WTC11 (cell line): ENCODE measurements around the gene MED26. TPM values are rescaled to one million over a fixed set of nuclear protein-coding genes. Genes with fewer than 3 reads are reported as not detected.

ENCODE experiments used
- ATAC-seq: fragments of 200-7000 bp; cut with Tn5 transposase; 2 replicates; pipeline ENCODE4 v1.10.0; 2021; ENCODE audit warnings: mild to moderate bottlenecking, moderate library complexity
- CTCF ChIA-PET: fragments of 300-600 bp; sonication (Branson Sonifier 250); formaldehyde crosslinking; loops from one replicate; lab custom pipeline; 2021; ENCODE audit warnings: antibody characterized with exemption; lab: Charles Lee
- POLR2A ChIA-PET: fragments of 350-600 bp; sonication (Branson Sonifier 250); formaldehyde crosslinking; loops from one replicate; lab custom pipeline; 2021; ENCODE audit warnings: antibody characterized with exemption; lab: Charles Lee
- DNase-seq: peaks from one replicate; pipeline ENCODE4 v3.0.0; 2021; ENCODE audit warnings: low spot score
- H3K27ac Mint-ChIP-seq: 2 replicates; pipeline ENCODE4 v1.8.0; 2021; ENCODE audit warnings: mixed read lengths
- H3K27me3 Mint-ChIP-seq: 2 replicates; pipeline ENCODE4 v1.8.0; 2021; ENCODE audit warnings: low read depth, mild to moderate bottlenecking, moderate library complexity, mixed read lengths
- H3K36me3 Mint-ChIP-seq: 2 replicates; pipeline ENCODE4 v1.8.0; 2021; ENCODE audit warnings: mixed read lengths
- H3K4me1 Mint-ChIP-seq: 2 replicates; pipeline ENCODE4 v1.8.0; 2022; ENCODE audit warnings: mixed read lengths
- H3K4me3 Mint-ChIP-seq: 2 replicates; pipeline ENCODE4 v1.8.0; 2021; ENCODE audit warnings: mild to moderate bottlenecking, moderate library complexity, mixed read lengths
- H3K9me3 Mint-ChIP-seq: 2 replicates; pipeline ENCODE4 v1.8.0; 2021; ENCODE audit warnings: mixed read lengths
- EMX1 ChIP-seq: fragments of 250-450 bp; sonication (Bioruptor Pico); IDR thresholded peaks from 2 replicates; pipeline ENCODE4 v1.8.0; 2021; ENCODE audit warnings: mild to moderate bottlenecking
- ESRRA ChIP-seq: sonication (generic); formaldehyde crosslinking; IDR thresholded peaks from 2 replicates; pipeline ENCODE4 v1.8.1; 2022; ENCODE audit warnings: mild to moderate bottlenecking, missing genetic modification reagents, borderline replicate concordance
- KAT7 ChIP-seq: sonication (generic); formaldehyde crosslinking; IDR thresholded peaks from 2 replicates; pipeline ENCODE4 v1.8.1; 2023; ENCODE audit warnings: missing genetic modification reagents, mild to moderate bottlenecking, borderline replicate concordance
- MYBL2 ChIP-seq: sonication (generic); formaldehyde crosslinking; IDR thresholded peaks from 2 replicates; pipeline ENCODE4 v1.8.1; 2023; ENCODE audit warnings: mild to moderate bottlenecking, moderate library complexity, missing genetic modification reagents
- PRRX2 ChIP-seq: fragments of 250-450 bp; sonication (Bioruptor Pico); IDR thresholded peaks from 2 replicates; pipeline ENCODE4 v1.8.0; 2021; ENCODE audit warnings: mild to moderate bottlenecking
- TEAD1 ChIP-seq: sonication (generic); formaldehyde crosslinking; IDR thresholded peaks from 2 replicates; pipeline ENCODE4 v1.8.0; 2022; ENCODE audit warnings: mild to moderate bottlenecking, missing genetic modification reagents
- TEAD4 ChIP-seq: sonication (generic); formaldehyde crosslinking; IDR thresholded peaks from 2 replicates; pipeline ENCODE4 v1.8.0; 2022; ENCODE audit warnings: mild to moderate bottlenecking, missing genetic modification reagents
- ZNF138 ChIP-seq: sonication (generic); formaldehyde crosslinking; conservative IDR thresholded peaks from 2 replicates; pipeline ENCODE4 v1.8.1; 2022; ENCODE audit warnings: mild to moderate bottlenecking, moderate library complexity, missing genetic modification reagents
- ZNF317 ChIP-seq: sonication (generic); formaldehyde crosslinking; IDR thresholded peaks from 2 replicates; pipeline ENCODE4 v1.8.1; 2023; ENCODE audit warnings: low read depth, mild to moderate bottlenecking, moderate library complexity, missing genetic modification reagents, borderline replicate concordance
- ZNF416 ChIP-seq: fragments of 250-450 bp; sonication (Bioruptor Pico); IDR thresholded peaks from 2 replicates; pipeline ENCODE4 v1.9.0; 2021; ENCODE audit warnings: mild to moderate bottlenecking, inconsistent platforms
- total RNA-seq: library from RNA; stranded (reverse); gene quantifications from 3 replicates; pipeline ENCODE4 v1.2.3, GENCODE V29; 2021
- TF ChIP-seq, protein P1 (sequence below): fragments of 250-450 bp; sonication (Bioruptor Pico); IDR thresholded peaks from 2 replicates; pipeline ENCODE4 v1.8.0; 2021; ENCODE audit warnings: mild to moderate bottlenecking
- TF ChIP-seq, protein P2 (sequence below): sonication (generic); formaldehyde crosslinking; IDR thresholded peaks from 2 replicates; pipeline ENCODE4 v1.8.1; 2023; ENCODE audit warnings: mild to moderate bottlenecking, missing genetic modification reagents, moderate library complexity
- TF ChIP-seq, protein P3 (sequence below): sonication (generic); formaldehyde crosslinking; conservative IDR thresholded peaks from 2 replicates; pipeline ENCODE4 v1.8.1; 2023; ENCODE audit warnings: mild to moderate bottlenecking, low read depth, missing genetic modification reagents, moderate library complexity
- TF ChIP-seq, protein P4 (sequence below): sonication (generic); formaldehyde crosslinking; IDR thresholded peaks from 2 replicates; pipeline ENCODE4 v1.8.0; 2022; ENCODE audit warnings: mild to moderate bottlenecking, missing genetic modification reagents
- TF ChIP-seq, protein P5 (sequence below): fragments of 250-450 bp; sonication (Bioruptor Pico); IDR thresholded peaks from 2 replicates; pipeline ENCODE4 v1.9.0; 2021; ENCODE audit warnings: mild to moderate bottlenecking
- TF ChIP-seq, protein P6 (sequence below): sonication (generic); formaldehyde crosslinking; IDR thresholded peaks from 2 replicates; pipeline ENCODE4 v1.8.0; 2022; ENCODE audit warnings: mild to moderate bottlenecking, missing genetic modification reagents
- TF ChIP-seq, protein P7 (sequence below): fragments of 250-450 bp; sonication (Bioruptor Pico); conservative IDR thresholded peaks from 2 replicates; pipeline ENCODE4 v1.9.0; 2021; ENCODE audit warnings: mild to moderate bottlenecking
- TF ChIP-seq, protein P8 (sequence below): sonication (generic); formaldehyde crosslinking; conservative IDR thresholded peaks from 2 replicates; pipeline ENCODE4 v1.8.1; 2022; ENCODE audit warnings: mild to moderate bottlenecking, missing genetic modification reagents
- TF ChIP-seq, protein P9 (sequence below): sonication (generic); formaldehyde crosslinking; IDR thresholded peaks from 2 replicates; pipeline ENCODE4 v1.8.1; 2023; ENCODE audit warnings: mild to moderate bottlenecking, moderate library complexity, missing genetic modification reagents

MED26 gene
- total RNA-seq, 1 experiment from 2014 or later, result 14.2 TPM

DNA sequence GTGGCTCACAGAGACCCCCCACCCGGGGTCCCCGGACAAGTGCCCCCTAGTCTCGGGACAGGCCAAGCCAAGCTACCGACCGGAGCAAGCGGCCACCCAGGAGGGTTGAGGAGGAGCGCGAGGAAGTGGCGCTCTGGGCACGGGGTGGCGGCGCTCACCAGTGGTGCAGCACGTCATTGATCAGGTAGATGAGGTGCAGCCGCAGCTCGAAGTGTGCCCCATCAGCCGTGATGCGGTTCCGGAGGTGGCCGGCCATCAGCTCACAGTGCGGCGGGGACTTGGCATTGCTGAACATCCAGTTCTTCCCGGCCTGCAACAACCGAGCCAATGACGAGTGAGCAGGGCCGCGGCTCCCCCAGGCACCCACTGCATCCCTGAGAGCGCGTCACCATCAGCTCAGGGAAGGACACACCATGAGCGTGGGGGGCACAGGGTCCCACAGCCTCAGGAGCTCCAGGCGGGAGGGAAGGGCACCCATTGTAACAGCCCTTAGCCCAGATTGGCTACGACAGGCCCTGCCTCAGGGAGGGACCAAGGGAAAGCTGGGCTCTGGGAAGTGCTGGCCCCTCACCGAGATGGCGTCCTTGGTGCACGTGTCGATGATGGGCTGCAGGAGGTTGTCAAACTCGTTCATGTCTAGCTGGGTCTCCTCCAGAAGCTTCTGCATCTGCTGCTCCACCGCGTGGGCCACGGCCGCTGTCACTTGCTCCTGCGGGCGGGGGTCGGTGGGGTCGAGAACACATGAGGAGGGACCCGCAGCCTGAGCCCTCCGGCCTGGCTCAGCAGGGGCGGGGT lies 95.4 kb downstream of the MED26 start:
- no peak overlapping the region for H3K27ac Mint-ChIP-seq
- ChIA-PET POLR2A (interaction anchor here (1.3 kb wide), 1 partner anchor 9 kb away, joined by 3 read pairs; the partner anchor contains the start of gene CHERP), CTCF (interaction anchor here (1.9 kb wide), 1 partner anchor 91 kb away, joined by 4 read pairs; no protein-coding TSS in a partner anchor)
- peaks cover 63% of the 10 kb centered on the region for H3K36me3 Mint-ChIP-seq
- H3K4me1 Mint-ChIP-seq, result no peaks in the 10 kb centered on the region
- no peak for DNase-seq
- TF ChIP-seq, protein P1, sequence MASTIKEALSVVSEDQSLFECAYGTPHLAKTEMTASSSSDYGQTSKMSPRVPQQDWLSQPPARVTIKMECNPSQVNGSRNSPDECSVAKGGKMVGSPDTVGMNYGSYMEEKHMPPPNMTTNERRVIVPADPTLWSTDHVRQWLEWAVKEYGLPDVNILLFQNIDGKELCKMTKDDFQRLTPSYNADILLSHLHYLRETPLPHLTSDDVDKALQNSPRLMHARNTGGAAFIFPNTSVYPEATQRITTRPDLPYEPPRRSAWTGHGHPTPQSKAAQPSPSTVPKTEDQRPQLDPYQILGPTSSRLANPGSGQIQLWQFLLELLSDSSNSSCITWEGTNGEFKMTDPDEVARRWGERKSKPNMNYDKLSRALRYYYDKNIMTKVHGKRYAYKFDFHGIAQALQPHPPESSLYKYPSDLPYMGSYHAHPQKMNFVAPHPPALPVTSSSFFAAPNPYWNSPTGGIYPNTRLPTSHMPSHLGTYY, result no peak
- TF ChIP-seq TEAD1 (CRISPR knock-in tag) (no peak), ESRRA (no peak), PRRX2 (CRISPR knock-in tag) (no peak), TEAD4 (CRISPR knock-in tag) (no peak)
- TF ChIP-seq, all 79 proteins: peak for 0
- H3K27me3 Mint-ChIP-seq, result no peaks in the 10 kb centered on the region
- no peak overlapping the region for H3K4me3 Mint-ChIP-seq
- ATAC-seq, result no peak
- H3K9me3 Mint-ChIP-seq, result no peaks in the 10 kb centered on the region

DNA sequence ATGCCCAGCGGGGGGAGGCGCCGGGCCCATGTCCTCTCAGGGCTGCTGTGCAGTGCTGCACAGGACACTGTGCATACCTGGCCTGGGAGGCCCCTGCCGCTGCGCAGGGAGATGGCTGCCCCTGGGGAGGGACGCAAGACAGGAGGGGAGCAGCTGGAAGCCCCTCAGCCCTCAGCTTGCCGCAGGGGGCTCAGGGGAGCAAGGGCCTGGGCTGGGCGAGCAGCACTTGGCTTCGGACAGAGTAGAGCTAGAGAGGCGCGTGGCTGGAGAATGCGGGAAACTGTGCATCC lies 96.7 kb downstream of the MED26 start:
- Mint-ChIP-seq H3K36me3 (peaks cover 68% of the 10 kb centered on the region), H3K27ac (no peak overlapping the region)
- TF ChIP-seq MYBL2 (CRISPR knock-in tag) (no peak), ZNF138 (no peak), ESRRA (no peak), ZNF416 (CRISPR knock-in tag) (no peak), PRRX2 (CRISPR knock-in tag) (no peak), ZNF317 (CRISPR knock-in tag) (no peak), EMX1 (no peak), KAT7 (no peak)
- TF ChIP-seq, protein P2, sequence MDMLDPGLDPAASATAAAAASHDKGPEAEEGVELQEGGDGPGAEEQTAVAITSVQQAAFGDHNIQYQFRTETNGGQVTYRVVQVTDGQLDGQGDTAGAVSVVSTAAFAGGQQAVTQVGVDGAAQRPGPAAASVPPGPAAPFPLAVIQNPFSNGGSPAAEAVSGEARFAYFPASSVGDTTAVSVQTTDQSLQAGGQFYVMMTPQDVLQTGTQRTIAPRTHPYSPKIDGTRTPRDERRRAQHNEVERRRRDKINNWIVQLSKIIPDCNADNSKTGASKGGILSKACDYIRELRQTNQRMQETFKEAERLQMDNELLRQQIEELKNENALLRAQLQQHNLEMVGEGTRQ, result no peak
- TF ChIP-seq, protein P3, sequence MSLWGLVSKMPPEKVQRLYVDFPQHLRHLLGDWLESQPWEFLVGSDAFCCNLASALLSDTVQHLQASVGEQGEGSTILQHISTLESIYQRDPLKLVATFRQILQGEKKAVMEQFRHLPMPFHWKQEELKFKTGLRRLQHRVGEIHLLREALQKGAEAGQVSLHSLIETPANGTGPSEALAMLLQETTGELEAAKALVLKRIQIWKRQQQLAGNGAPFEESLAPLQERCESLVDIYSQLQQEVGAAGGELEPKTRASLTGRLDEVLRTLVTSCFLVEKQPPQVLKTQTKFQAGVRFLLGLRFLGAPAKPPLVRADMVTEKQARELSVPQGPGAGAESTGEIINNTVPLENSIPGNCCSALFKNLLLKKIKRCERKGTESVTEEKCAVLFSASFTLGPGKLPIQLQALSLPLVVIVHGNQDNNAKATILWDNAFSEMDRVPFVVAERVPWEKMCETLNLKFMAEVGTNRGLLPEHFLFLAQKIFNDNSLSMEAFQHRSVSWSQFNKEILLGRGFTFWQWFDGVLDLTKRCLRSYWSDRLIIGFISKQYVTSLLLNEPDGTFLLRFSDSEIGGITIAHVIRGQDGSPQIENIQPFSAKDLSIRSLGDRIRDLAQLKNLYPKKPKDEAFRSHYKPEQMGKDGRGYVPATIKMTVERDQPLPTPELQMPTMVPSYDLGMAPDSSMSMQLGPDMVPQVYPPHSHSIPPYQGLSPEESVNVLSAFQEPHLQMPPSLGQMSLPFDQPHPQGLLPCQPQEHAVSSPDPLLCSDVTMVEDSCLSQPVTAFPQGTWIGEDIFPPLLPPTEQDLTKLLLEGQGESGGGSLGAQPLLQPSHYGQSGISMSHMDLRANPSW (CRISPR knock-in tag), result no peak
- TF ChIP-seq, protein P4, sequence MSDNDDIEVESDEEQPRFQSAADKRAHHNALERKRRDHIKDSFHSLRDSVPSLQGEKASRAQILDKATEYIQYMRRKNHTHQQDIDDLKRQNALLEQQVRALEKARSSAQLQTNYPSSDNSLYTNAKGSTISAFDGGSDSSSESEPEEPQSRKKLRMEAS (CRISPR knock-in tag), result no peak
- TF ChIP-seq, protein P5, sequence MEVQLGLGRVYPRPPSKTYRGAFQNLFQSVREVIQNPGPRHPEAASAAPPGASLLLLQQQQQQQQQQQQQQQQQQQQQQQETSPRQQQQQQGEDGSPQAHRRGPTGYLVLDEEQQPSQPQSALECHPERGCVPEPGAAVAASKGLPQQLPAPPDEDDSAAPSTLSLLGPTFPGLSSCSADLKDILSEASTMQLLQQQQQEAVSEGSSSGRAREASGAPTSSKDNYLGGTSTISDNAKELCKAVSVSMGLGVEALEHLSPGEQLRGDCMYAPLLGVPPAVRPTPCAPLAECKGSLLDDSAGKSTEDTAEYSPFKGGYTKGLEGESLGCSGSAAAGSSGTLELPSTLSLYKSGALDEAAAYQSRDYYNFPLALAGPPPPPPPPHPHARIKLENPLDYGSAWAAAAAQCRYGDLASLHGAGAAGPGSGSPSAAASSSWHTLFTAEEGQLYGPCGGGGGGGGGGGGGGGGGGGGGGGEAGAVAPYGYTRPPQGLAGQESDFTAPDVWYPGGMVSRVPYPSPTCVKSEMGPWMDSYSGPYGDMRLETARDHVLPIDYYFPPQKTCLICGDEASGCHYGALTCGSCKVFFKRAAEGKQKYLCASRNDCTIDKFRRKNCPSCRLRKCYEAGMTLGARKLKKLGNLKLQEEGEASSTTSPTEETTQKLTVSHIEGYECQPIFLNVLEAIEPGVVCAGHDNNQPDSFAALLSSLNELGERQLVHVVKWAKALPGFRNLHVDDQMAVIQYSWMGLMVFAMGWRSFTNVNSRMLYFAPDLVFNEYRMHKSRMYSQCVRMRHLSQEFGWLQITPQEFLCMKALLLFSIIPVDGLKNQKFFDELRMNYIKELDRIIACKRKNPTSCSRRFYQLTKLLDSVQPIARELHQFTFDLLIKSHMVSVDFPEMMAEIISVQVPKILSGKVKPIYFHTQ (CRISPR knock-in tag), result no peak
- TF ChIP-seq, protein P6, sequence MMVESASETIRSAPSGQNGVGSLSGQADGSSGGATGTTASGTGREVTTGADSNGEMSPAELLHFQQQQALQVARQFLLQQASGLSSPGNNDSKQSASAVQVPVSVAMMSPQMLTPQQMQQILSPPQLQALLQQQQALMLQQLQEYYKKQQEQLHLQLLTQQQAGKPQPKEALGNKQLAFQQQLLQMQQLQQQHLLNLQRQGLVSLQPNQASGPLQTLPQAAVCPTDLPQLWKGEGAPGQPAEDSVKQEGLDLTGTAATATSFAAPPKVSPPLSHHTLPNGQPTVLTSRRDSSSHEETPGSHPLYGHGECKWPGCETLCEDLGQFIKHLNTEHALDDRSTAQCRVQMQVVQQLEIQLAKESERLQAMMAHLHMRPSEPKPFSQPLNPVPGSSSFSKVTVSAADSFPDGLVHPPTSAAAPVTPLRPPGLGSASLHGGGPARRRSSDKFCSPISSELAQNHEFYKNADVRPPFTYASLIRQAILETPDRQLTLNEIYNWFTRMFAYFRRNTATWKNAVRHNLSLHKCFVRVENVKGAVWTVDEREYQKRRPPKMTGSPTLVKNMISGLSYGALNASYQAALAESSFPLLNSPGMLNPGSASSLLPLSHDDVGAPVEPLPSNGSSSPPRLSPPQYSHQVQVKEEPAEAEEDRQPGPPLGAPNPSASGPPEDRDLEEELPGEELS, result no peak
- TF ChIP-seq, protein P7, sequence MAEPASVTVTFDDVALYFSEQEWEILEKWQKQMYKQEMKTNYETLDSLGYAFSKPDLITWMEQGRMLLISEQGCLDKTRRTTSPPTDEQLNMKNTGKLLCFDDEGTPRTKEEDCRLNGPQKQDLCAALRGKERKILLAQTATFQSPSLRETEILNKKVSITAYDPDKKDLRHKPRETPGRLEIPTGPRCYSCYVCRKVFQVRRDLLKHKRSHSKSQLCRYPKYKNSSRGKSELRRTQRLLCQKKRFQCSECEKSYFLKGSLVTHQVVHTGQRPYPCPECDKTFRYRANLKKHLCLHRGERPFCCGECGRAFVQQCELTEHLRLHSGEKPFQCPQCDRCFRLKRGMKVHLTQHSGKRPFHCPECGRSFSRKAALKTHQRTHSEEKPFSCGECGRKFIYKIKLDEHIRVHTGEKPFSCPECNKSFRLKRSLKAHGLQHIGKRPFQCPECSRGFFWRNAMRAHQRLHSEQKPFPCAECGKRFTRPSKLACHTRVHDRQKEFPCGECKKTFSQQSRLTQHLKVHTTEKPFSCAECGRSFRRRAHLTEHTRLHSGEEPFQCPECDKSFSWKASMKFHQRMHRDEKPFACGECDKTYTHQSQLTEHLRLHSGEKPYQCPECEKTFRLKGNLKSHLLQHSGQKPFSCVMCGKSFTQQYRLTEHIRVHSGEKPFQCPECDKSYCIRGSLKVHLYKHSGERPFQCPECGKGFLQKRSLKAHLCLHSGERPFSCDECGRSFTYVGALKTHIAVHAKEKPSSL, result no peak
- TF ChIP-seq, protein P8, sequence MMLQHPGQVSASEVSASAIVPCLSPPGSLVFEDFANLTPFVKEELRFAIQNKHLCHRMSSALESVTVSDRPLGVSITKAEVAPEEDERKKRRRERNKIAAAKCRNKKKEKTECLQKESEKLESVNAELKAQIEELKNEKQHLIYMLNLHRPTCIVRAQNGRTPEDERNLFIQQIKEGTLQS (CRISPR knock-in tag), result no peak
- TF ChIP-seq, protein P9, sequence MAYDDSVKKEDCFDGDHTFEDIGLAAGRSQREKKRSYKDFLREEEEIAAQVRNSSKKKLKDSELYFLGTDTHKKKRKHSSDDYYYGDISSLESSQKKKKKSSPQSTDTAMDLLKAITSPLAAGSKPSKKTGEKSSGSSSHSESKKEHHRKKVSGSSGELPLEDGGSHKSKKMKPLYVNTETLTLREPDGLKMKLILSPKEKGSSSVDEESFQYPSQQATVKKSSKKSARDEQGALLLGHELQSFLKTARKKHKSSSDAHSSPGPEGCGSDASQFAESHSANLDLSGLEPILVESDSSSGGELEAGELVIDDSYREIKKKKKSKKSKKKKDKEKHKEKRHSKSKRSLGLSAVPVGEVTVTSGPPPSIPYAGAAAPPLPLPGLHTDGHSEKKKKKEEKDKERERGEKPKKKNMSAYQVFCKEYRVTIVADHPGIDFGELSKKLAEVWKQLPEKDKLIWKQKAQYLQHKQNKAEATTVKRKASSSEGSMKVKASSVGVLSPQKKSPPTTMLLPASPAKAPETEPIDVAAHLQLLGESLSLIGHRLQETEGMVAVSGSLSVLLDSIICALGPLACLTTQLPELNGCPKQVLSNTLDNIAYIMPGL (CRISPR knock-in tag), result no peak

More for the DNA sequence above, 96.7 kb downstream of the MED26 start:
- no peak overlapping the region for H3K4me3 Mint-ChIP-seq
- no peaks in the 10 kb centered on the region for H3K9me3 Mint-ChIP-seq
- H3K4me1 Mint-ChIP-seq, result no peaks in the 10 kb centered on the region
- ATAC-seq (no peak), DNase-seq (no peak)
- H3K27me3 Mint-ChIP-seq, result no peaks in the 10 kb centered on the region
- ChIA-PET CTCF (interaction anchor here (1.9 kb wide), 1 partner anchor 89 kb away, joined by 4 read pairs; no protein-coding TSS in a partner anchor), POLR2A (no interaction called here)
